NT2/D1 (cell line): ENCODE measurements around the gene SLC22A2.

ENCODE experiments used
- DNase-seq: peaks from one replicate; pipeline ENCODE4 v3.0.0-alpha.2; 2011; ENCODE audit warnings: low read depth, low spot score
- H3K27me3 ChIP-seq: 2 replicates; pipeline ENCODE4 v1.6.0; 2011; ENCODE audit warnings: mild to moderate bottlenecking; ENCODE audit not compliant: insufficient read length, insufficient read depth
- H3K36me3 ChIP-seq: 2 replicates; pipeline ENCODE4 v1.6.1; 2011; ENCODE audit warnings: mild to moderate bottlenecking, low read length, mixed read lengths; ENCODE audit not compliant: insufficient read depth, insufficient read length
- H3K4me1 ChIP-seq: 2 replicates; pipeline ENCODE4 v1.5.1; 2011; ENCODE audit not compliant: insufficient read depth, insufficient read length
- H3K4me3 ChIP-seq: 2 replicates; pipeline ENCODE4 v1.5.1; 2011; ENCODE audit warnings: low read depth; ENCODE audit not compliant: insufficient read length
- H3K9ac ChIP-seq: 2 replicates; pipeline ENCODE4 v1.6.0; 2011; ENCODE audit warnings: low read depth; ENCODE audit not compliant: insufficient read length
- H3K9me3 ChIP-seq: 2 replicates; pipeline ENCODE4 v1.5.1; 2011; ENCODE audit warnings: mild to moderate bottlenecking, low read length; ENCODE audit not compliant: insufficient read depth
- SUZ12 ChIP-seq: IDR thresholded peaks from 2 replicates; pipeline ENCODE4 v1.6.1; 2011; ENCODE audit not compliant: insufficient read length, insufficient read depth; ENCODE audit errors: extremely low read depth
- YY1 ChIP-seq: IDR thresholded peaks from 2 replicates; pipeline ENCODE4 v1.6.1; 2011; ENCODE audit not compliant: insufficient read length, insufficient read depth
- ZNF274 ChIP-seq: IDR thresholded peaks from 2 replicates; pipeline ENCODE4 v1.6.1; 2011; ENCODE audit warnings: mild to moderate bottlenecking, low read depth, low read length

SLC22A2 gene

DNA sequence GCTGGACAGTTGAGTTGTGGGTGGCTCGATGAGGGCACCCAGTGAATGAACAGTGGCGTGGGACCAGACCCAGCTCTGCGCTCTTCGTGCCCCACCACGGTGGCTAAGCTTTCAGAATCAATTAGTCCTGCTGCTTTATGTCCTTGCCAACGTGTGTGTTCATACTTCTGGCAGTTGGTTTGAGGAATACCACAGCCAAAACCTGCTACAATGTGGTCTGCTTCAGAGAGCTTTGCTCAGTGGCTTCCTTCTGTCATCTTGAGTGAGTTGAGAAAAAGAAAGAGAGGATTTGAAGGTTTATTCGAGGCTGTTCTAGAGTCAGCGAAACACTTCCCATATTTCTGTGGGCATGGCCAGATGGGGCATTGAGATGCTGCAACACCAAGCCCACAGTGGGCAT, 39.5 kb upstream of the SLC22A2 start:
- DNase-seq, result no peak
- H3K4me1 ChIP-seq, result peaks cover 11% of the 10 kb centered on the region
- no peak overlapping the region for H3K9ac ChIP-seq
- H3K9me3 ChIP-seq, result peaks cover 1% of the 10 kb centered on the region; the same call in 1 of the 2 replicates
- TF ChIP-seq ZNF274 (no peak), YY1 (no peak), SUZ12 (no peak)
- H3K27me3 ChIP-seq, result no peaks in the 10 kb centered on the region
- no peaks in the 10 kb centered on the region for H3K36me3 ChIP-seq
- H3K4me3 ChIP-seq, result no peak overlapping the region

DNA sequence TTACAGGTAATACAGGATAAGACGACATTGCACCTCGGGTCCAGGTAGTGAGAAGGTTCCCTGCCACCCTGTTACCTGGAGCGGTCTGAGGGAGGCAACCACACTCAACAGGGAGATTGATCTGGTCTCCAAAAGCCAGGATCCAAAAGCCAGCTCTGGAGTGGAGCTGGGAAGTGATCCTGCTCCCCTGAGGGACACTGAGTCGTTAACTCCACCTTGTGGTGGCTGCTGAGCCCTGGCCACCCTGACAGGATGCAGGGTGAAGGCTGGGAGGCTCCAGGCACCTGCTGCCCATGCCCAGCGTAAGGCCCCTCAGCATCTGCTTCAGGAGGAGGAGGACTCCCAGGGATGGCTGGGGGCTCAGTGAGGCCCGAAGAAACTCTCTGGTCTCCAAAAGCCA, 38.7 kb upstream of the SLC22A2 start:
- DNase-seq, result no peak
- TF ChIP-seq SUZ12 (no peak), ZNF274 (no peak), YY1 (no peak)
- no peaks in the 10 kb centered on the region for H3K36me3 ChIP-seq

DNA sequence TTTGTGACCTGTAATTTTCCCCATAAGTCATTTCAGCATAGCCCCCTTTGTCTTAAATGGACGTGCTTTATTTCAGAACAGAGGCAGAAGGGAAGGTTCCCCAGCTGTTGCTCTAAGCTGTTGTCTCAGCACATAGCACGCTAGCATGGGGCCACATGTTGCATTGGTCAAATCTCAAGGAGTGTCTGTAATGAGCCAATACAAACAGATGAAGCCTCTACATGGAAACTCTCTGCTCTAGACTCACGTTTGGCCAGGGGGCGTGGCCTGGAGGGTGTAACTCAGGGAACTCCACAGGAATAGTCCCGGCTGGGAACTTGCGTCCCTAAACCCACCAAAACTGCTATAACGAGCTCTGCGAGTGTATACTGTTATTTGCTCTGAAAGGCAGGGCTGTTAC, 35.2 kb upstream of the SLC22A2 start:
- H3K27me3 ChIP-seq, result no peaks in the 10 kb centered on the region
- H3K4me3 ChIP-seq, result no peak overlapping the region
- H3K9me3 ChIP-seq, result 0 out of 2 replicates have a peak, but pooled peaks cover 5% of the 10 kb centered on the region
- TF ChIP-seq YY1 (no peak), SUZ12 (no peak), ZNF274 (no peak)
- no peak overlapping the region for H3K9ac ChIP-seq
- no peaks in the 10 kb centered on the region for H3K4me1 ChIP-seq
- DNase-seq, result no peak
- no peaks in the 10 kb centered on the region for H3K36me3 ChIP-seq

More for the DNA sequence above, 38.7 kb upstream of the SLC22A2 start:
- Histone ChIP-seq H3K9ac (no peak overlapping the region), H3K9me3 (0 out of 2 replicates have a peak, but pooled peaks cover 1% of the 10 kb centered on the region), H3K4me3 (no peak overlapping the region), H3K4me1 (peaks cover 11% of the 10 kb centered on the region), H3K27me3 (no peaks in the 10 kb centered on the region)

DNA sequence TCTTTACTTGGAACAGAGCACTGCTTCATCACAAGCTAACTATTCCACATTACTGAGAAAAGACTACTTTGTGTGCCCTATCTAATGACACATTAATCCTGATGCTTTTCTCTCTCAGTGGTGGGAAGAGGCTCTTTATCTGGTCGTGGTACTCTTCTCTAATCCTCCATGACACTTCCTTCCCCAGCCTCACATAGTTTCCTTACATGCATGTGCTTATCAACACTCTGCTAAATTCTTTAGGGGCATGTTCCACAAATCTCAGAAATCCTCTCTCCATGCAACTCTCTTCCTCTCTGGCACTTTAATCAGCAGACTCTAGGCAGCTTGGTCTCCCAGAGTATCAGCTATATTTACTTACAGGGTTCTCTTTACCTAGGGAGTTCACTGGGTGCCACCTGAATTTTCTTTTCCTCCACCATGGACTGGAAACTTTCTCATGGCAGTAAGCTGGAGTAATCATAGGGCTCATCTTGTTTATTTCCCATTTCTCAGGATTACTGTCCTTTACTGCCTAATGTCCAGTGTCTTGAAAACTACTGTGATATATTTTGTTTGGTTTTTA, 27.0 kb upstream of the SLC22A2 start:
- Histone ChIP-seq H3K4me3 (no peak overlapping the region), H3K9ac (no peak overlapping the region), H3K9me3 (no peaks in the 10 kb centered on the region), H3K27me3 (no peaks in the 10 kb centered on the region), H3K36me3 (no peaks in the 10 kb centered on the region), H3K4me1 (no peaks in the 10 kb centered on the region)
- no peak for DNase-seq
- TF ChIP-seq SUZ12, result no peak
- no peak for TF ChIP-seq ZNF274
- TF ChIP-seq YY1, result no peak

DNA sequence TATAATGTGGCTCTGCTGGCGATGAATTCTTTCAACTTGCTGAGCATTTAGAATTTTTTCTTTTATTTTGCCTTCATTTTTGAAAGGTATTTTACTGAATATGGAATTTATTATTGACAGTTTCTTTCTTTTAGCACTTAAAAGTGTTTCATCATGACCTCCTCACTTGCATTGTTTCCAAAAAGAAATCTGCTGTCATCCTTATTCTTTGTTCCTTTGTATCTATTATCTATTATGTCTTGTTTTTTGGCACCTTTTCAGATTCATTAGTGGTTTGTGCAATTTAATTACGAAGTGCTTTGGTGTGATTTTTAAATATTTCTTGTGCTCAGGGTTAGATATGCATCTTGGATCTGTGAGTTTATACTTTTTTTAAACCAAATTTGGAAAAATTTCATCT, 26.0 kb upstream of the SLC22A2 start:
- Histone ChIP-seq H3K4me1 (no peaks in the 10 kb centered on the region), H3K36me3 (no peaks in the 10 kb centered on the region), H3K9ac (no peak overlapping the region), H3K9me3 (no peaks in the 10 kb centered on the region), H3K4me3 (no peak overlapping the region), H3K27me3 (no peaks in the 10 kb centered on the region)
- TF ChIP-seq YY1, result no peak
- no peak for TF ChIP-seq SUZ12
- no peak for TF ChIP-seq ZNF274
- DNase-seq, result no peak

DNA sequence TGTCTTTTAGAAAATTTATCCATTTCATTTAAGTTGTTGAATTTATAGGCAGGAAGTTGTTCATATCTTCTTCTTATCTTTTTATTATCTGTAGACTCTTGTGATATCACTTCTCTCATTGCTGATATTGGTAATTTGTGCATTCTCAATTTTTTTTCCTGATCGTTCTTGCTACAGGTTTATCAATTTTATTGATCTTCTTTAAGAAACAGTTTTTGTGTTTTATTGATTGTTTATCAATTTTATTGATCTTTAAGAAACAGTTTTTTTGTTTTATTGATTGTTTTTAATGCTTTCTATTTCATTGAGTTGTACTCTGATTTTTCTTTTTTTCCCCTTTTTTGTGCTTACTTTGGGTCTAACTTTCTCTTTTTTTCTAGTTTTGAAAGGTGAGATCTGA, 23.8 kb upstream of the SLC22A2 start:
- Histone ChIP-seq H3K4me3 (no peak overlapping the region), H3K27me3 (no peaks in the 10 kb centered on the region), H3K9me3 (no peaks in the 10 kb centered on the region), H3K9ac (no peak overlapping the region), H3K36me3 (no peaks in the 10 kb centered on the region), H3K4me1 (no peaks in the 10 kb centered on the region)
- DNase-seq, result no peak
- TF ChIP-seq YY1 (no peak), SUZ12 (no peak), ZNF274 (no peak)

DNA sequence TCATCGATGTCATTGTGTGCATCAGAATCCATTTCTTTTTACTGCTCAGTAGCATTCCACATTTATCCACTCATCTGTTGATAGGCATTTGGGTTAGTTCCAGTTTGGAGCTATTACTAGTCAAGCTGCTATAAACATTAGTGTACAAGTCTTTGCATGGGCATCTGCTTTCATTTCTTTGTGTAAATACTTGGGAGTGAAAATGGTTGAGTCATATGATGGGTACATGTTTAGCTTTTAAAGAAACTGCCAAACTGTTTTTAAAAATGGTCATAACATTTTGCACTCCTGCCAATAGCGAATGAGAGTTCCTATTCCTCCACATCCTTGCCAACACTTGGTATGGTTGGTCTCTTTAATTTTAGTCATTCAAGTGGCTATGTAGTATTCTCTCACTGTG, 21.2 kb upstream of the SLC22A2 start:
- H3K4me1 ChIP-seq, result no peaks in the 10 kb centered on the region
- no peak overlapping the region for H3K9ac ChIP-seq
- DNase-seq, result no peak
- TF ChIP-seq ZNF274 (no peak), YY1 (no peak), SUZ12 (no peak)
- no peaks in the 10 kb centered on the region for H3K27me3 ChIP-seq
- no peaks in the 10 kb centered on the region for H3K36me3 ChIP-seq
- H3K4me3 ChIP-seq, result no peak overlapping the region
- H3K9me3 ChIP-seq, result no peaks in the 10 kb centered on the region

DNA sequence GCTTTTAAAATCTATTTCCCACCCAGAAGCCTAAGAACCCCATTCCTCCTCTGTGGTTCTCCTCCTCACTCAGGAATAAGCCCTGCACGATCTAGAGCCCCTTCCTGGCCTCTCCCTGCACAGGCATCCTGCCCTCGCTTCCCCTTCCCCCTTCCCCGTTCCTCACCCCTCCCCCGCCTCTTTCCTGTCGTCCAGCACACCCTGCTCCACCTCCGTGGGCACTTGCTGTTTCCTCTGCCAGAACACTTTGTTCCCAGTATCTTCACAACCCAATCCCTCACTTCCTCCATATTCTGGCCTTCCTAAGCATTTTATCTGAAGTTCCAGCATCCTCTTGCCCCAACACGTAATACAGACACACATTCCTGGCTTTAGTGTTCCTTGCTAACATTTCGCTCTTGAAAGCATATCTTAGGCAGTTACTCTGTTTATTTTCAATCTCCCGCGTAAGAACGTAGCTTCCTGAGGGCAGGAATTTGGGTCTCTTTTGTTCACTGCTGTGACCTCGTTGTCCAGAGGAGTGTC, 20.2 kb upstream of the SLC22A2 start:
- Histone ChIP-seq H3K27me3 (no peaks in the 10 kb centered on the region), H3K9me3 (no peaks in the 10 kb centered on the region), H3K4me1 (no peaks in the 10 kb centered on the region), H3K9ac (no peak overlapping the region), H3K36me3 (no peaks in the 10 kb centered on the region), H3K4me3 (no peak overlapping the region)
- DNase-seq, result no peak
- TF ChIP-seq ZNF274 (no peak), YY1 (no peak), SUZ12 (no peak)
